GM23248 (cell line): ENCODE results near the gene TMEM163. TPM values are rescaled to one million over a fixed set of nuclear protein-coding genes. Genes with fewer than 3 reads are reported as not detected.
"Not testable (repeated sequence)": the region's sequence is repeated elsewhere in the genome, so short reads cannot be mapped to it uniquely, and the experiment has no call there.

Experiments
- DNase-seq: peaks from one replicate; pipeline ENCODE4 v3.0.0-alpha.2; 2015
- H2AFZ ChIP-seq: fragments of 200-600 bp; sonication (generic); 2 replicates; pipeline ENCODE4 v1.6.1; 2016; ENCODE audit warnings: antibody characterized with exemption
- H3F3A ChIP-seq: fragments of 200-600 bp; sonication (generic); 2 replicates; pipeline ENCODE4 v1.6.1; 2016; ENCODE audit warnings: mild to moderate bottlenecking, antibody characterized with exemption, mixed run types; ENCODE audit not compliant: insufficient read depth
- H3K27ac ChIP-seq: fragments of 200-600 bp; sonication (generic); 2 replicates; pipeline ENCODE4 v1.5.1; 2016; ENCODE audit warnings: mild to moderate bottlenecking
- H3K27me3 ChIP-seq: fragments of 200-600 bp; sonication (generic); replicated peaks from 2 replicates; pipeline ENCODE4 v1.6.1; 2016; ENCODE audit warnings: mild to moderate bottlenecking; ENCODE audit not compliant: insufficient read depth
- H3K36me3 ChIP-seq: fragments of 200-600 bp; sonication (generic); 2 replicates; pipeline ENCODE4 v1.6.1; 2016; ENCODE audit warnings: low read depth, mild to moderate bottlenecking
- H3K4me1 ChIP-seq: fragments of 200-600 bp; sonication (generic); 2 replicates; pipeline ENCODE4 v1.6.1; 2016; ENCODE audit warnings: mild to moderate bottlenecking; ENCODE audit not compliant: insufficient read depth
- H3K4me2 ChIP-seq: fragments of 200-600 bp; sonication (generic); one replicate; pipeline ENCODE4 v1.6.1; 2016; ENCODE audit warnings: mild to moderate bottlenecking; ENCODE audit not compliant: unreplicated experiment
- H3K4me3 ChIP-seq: fragments of 200-600 bp; sonication (generic); 2 replicates; pipeline ENCODE4 v1.5.1; 2016; ENCODE audit warnings: mild to moderate bottlenecking
- H3K79me2 ChIP-seq: fragments of 200-600 bp; sonication (generic); 2 replicates; pipeline ENCODE4 v1.6.1; 2016; ENCODE audit warnings: mild to moderate bottlenecking; ENCODE audit not compliant: insufficient read depth
- H3K9ac ChIP-seq: fragments of 200-600 bp; sonication (generic); 2 replicates; pipeline ENCODE4 v1.6.1; 2016; ENCODE audit warnings: mild to moderate bottlenecking
- H3K9me2 ChIP-seq: fragments of 200-600 bp; sonication (generic); 2 replicates; pipeline ENCODE4 v1.6.1; 2016; ENCODE audit warnings: mixed run types, mild to moderate bottlenecking, moderate library complexity; ENCODE audit not compliant: insufficient read depth
- H3K9me3 ChIP-seq: fragments of 200-600 bp; sonication (generic); one replicate; pipeline ENCODE4 v1.6.1; 2017; ENCODE audit warnings: low read depth
- H4K20me1 ChIP-seq: fragments of 200-600 bp; sonication (generic); 2 replicates; pipeline ENCODE4 v1.6.0; 2016; ENCODE audit not compliant: insufficient read depth
- EZH2 ChIP-seq: fragments of 200-600 bp; sonication (generic); IDR thresholded peaks from 2 replicates; pipeline ENCODE4 v1.6.1; 2018; ENCODE audit warnings: antibody characterized with exemption, mild to moderate bottlenecking; ENCODE audit not compliant: insufficient read depth, poor library complexity, severe bottlenecking
- EZH2phosphoT487 ChIP-seq: fragments of 200-600 bp; sonication (generic); IDR thresholded peaks from 2 replicates; pipeline ENCODE4 v1.6.1; 2018; ENCODE audit warnings: antibody characterized with exemption, moderate library complexity, mild to moderate bottlenecking, low read depth; ENCODE audit not compliant: insufficient read depth
- WGBS, 2 experiments: methylation state at CpG; one replicate each; pipeline ENCODE4 v1.1.6; 2015 to 2017; ENCODE audit warnings: low lambda C conversion rate in 2 of 2, low coverage in 1 of 2; ENCODE audit errors: missing lambda C conversion rate in 2 of 2; 5-methylcytosine and 5-hydroxymethylcytosine counted together
- in situ Hi-C: fragments of 300-500 bp; cut with MboI; formaldehyde crosslinking; loops from 2 replicates; pipeline ENCODE4 v1.15.0; 2020
- polyA plus RNA-seq: library from polyadenylated mRNA; unstranded; fragments of >200 nt; fragmentation: Nextera tagmentation; extraction: Ambion mirVana; gene quantifications from 2 replicates; pipeline ENCODE4 v1.2.1, GENCODE V29; 2016
- total RNA-seq: library from RNA; depleted of rRNA; stranded (reverse); fragments of >200 nt; shearing (Covaris generic); gene quantifications from 2 replicates; pipeline ENCODE4 v1.2.3, GENCODE V29; 2014

Gene TMEM163
- total and polyA plus RNA-seq, 2 experiments from 2014 or later: not detected

- no peak for DNase-seq
- H3K27me3 ChIP-seq: no peaks in the 10 kb centered on the region
- no peaks in the 10 kb centered on the region for H3K9me2 ChIP-seq
- H3K9ac ChIP-seq: no peak overlapping the region
- H3K4me3 ChIP-seq: no peak overlapping the region
- no peaks in the 10 kb centered on the region for H3K4me1 ChIP-seq
- H4K20me1 ChIP-seq: no peaks in the 10 kb centered on the region
- no peaks in the 10 kb centered on the region for H3K9me3 ChIP-seq
- H3K79me2 ChIP-seq: no peaks in the 10 kb centered on the region
- no peak overlapping the region for H2AFZ ChIP-seq
- no peak overlapping the region for H3K27ac ChIP-seq
- TF ChIP-seq EZH2phosphoT487 (no peak), EZH2 (no peak)
- in situ Hi-C loops: no loop called here
- H3F3A ChIP-seq: no peaks in the 10 kb centered on the region
- no peaks in the 10 kb centered on the region for H3K36me3 ChIP-seq
- no peak overlapping the region for H3K4me2 ChIP-seq
- WGBS, 2 experiments: 49 to 51% methylated on average over 15 of the region's 15 CpGs
These were observed 235.9 kb downstream of the TMEM163 start for GRCh38 chr2:134482766-134483340.

GRCh38 chr2:134482131-134482723 lies 236.6 kb downstream of the TMEM163 start:
- 23 to 26% methylated on average over 6 of the region's 6 CpGs for WGBS, 2 experiments
- Histone ChIP-seq H3K4me3 (no peak overlapping the region), H3K79me2 (no peaks in the 10 kb centered on the region), H2AFZ (no peak overlapping the region), H3K27me3 (no peaks in the 10 kb centered on the region), H4K20me1 (no peaks in the 10 kb centered on the region), H3K4me2 (no peak overlapping the region), H3K27ac (no peak overlapping the region), H3K9me3 (no peaks in the 10 kb centered on the region), H3K9me2 (no peaks in the 10 kb centered on the region), H3K9ac (no peak overlapping the region), H3K36me3 (no peaks in the 10 kb centered on the region), H3K4me1 (no peaks in the 10 kb centered on the region), H3F3A (no peaks in the 10 kb centered on the region)
- in situ Hi-C loops: no loop called here
- TF ChIP-seq EZH2 (no peak), EZH2phosphoT487 (no peak)
- no peak for DNase-seq

GRCh38 chr2:134479696-134480330 lies 239.0 kb downstream of the TMEM163 start:
- no peaks in the 10 kb centered on the region for H3K79me2 ChIP-seq
- no peak for DNase-seq
- no peak overlapping the region for H3K9ac ChIP-seq
- no peaks in the 10 kb centered on the region for H3K9me2 ChIP-seq
- H3K27ac ChIP-seq: no peak overlapping the region
- TF ChIP-seq EZH2phosphoT487 (no peak), EZH2 (no peak)
- no peaks in the 10 kb centered on the region for H3K9me3 ChIP-seq
- H3K4me2 ChIP-seq: no peak overlapping the region
- no peak overlapping the region for H2AFZ ChIP-seq
- H4K20me1 ChIP-seq: no peaks in the 10 kb centered on the region
- no peaks in the 10 kb centered on the region for H3K36me3 ChIP-seq
- H3K4me3 ChIP-seq: no peak overlapping the region
- no peaks in the 10 kb centered on the region for H3K27me3 ChIP-seq
- WGBS, 2 experiments: 26 to 29% methylated on average over 4 of the region's 4 CpGs
- H3F3A ChIP-seq: no peaks in the 10 kb centered on the region
- H3K4me1 ChIP-seq: no peaks in the 10 kb centered on the region
- in situ Hi-C loops: loop anchor here (10.0 kb wide), 1 partner anchor 415 kb away; no protein-coding TSS in a partner anchor

GRCh38 chr2:134476982-134477381 lies 241.8 kb downstream of the TMEM163 start:
- H3K9me3 ChIP-seq, DNase-seq, H3K4me3 ChIP-seq, H4K20me1 ChIP-seq, H3K9me2 ChIP-seq, H2AFZ ChIP-seq, H3K79me2 ChIP-seq, H3K27me3 ChIP-seq, H3K4me1 ChIP-seq, H3K4me2 ChIP-seq, H3K27ac ChIP-seq, H3K36me3 ChIP-seq, H3F3A ChIP-seq, H3K9ac ChIP-seq: not testable (repeated sequence)
- 47 to 52% methylated on average over 8 of the region's 8 CpGs for WGBS, 2 experiments
- in situ Hi-C loops: loop anchor here (10.0 kb wide), 1 partner anchor 418 kb away; no protein-coding TSS in a partner anchor
